HG03095 (cell line): Measurements from ENCODE around the gene TNS3.
A peak's percentile ranks its signal among the peaks of the same experiment; 100 is the strongest.

ENCODE experiments used
- ATAC-seq: cut with Tn5 transposase; IDR thresholded peaks from one replicate; pipeline ENCODE4 v1.9.1; 2021; ENCODE audit warnings: moderate library complexity; ENCODE audit not compliant: unreplicated experiment

The TNS3 gene

GRCh38 chr7:47320296-47320695 is 261.6 kb downstream of the TNS3 start:
- ATAC-seq = no peak

- peak; percentile 79 for ATAC-seq
These were observed 263.3 kb downstream of the TNS3 start for GRCh38 chr7:47318395-47319182.

GRCh38 chr7:47317487-47317886 is 264.4 kb downstream of the TNS3 start:
- ATAC-seq = no peak

GRCh38 chr7:47314728-47315607 is 266.9 kb downstream of the TNS3 start:
- no peak for ATAC-seq

GRCh38 chr7:47314248-47314647 is 267.7 kb downstream of the TNS3 start:
- ATAC-seq = no peak

GRCh38 chr7:47313564-47313963 is 268.3 kb downstream of the TNS3 start:
- no peak for ATAC-seq

GRCh38 chr7:47311891-47312290 is 270.0 kb downstream of the TNS3 start:
- no peak for ATAC-seq

GRCh38 chr7:47310020-47310419 is 271.9 kb downstream of the TNS3 start:
- no peak for ATAC-seq

- ATAC-seq = no peak
These were observed 273.1 kb downstream of the TNS3 start for GRCh38 chr7:47308808-47309207.

- ATAC-seq = no peak
These were observed 274.6 kb downstream of the TNS3 start for GRCh38 chr7:47307311-47307710.

- no peak for ATAC-seq
These were observed 276.9 kb downstream of the TNS3 start for GRCh38 chr7:47304727-47305719.

GRCh38 chr7:47303695-47304453 is 278.0 kb downstream of the TNS3 start:
- ATAC-seq = no peak

- ATAC-seq = no peak
These were observed 278.8 kb downstream of the TNS3 start for GRCh38 chr7:47303014-47303694.

GRCh38 chr7:47302560-47302959 is 279.4 kb downstream of the TNS3 start:
- no peak for ATAC-seq

GRCh38 chr7:47301657-47302295 is 280.1 kb downstream of the TNS3 start:
- ATAC-seq = no peak

- ATAC-seq = no peak
These were observed 280.8 kb downstream of the TNS3 start for GRCh38 chr7:47301105-47301477.

GRCh38 chr7:47300472-47301104 is 281.3 kb downstream of the TNS3 start:
- ATAC-seq = no peak

GRCh38 chr7:47299496-47299895 is 282.4 kb downstream of the TNS3 start:
- ATAC-seq = no peak

- no peak for ATAC-seq
These were observed 283.3 kb downstream of the TNS3 start for GRCh38 chr7:47298636-47299035.
